Measurements from ENCODE around the gene EXT2. TPM values are rescaled to one million over a fixed set of nuclear protein-coding genes. Genes with fewer than 3 reads are reported as not detected.

The EXT2 gene
- total RNA-seq, 1 experiment from 2014 or later: 42.8 TPM

DNA sequence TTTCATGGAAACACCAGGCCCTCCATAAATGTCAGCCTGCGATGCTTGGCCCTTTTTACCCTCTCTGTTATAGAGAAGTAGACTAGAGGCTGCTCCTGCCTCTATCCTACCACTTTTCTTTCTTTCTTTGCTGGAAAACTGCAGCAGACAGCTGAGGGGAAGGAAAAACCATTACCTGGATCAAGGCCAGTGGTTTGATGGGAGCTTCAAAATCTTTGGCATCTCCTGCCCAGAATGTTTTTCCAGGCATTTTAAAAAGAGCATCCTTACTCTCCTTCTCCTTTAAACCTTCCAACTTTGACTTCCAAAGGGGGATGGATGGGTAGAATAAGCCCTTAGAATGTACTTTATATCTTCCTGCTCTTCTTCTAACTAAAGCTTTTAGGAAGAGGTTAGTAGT, 44.9 kb downstream of the EXT2 start:
- RAD21 ChIA-PET (ENCODE audit: low non-redundant PET in 1 of 2, low total read pairs in 2 of 2, uncharacterized antibody in 2 of 2, unreplicated experiment in 2 of 2): no interaction called here
- Histone ChIP-seq H2AFZ (ENCODE audit: low read depth, low read length, poor library complexity, severe bottlenecking) (no peak overlapping the region), H3K9me3 (ENCODE audit: control insufficient read depth in 1 of 2, insufficient read depth in 1 of 2, low read depth in 1 of 2, low read length in 2 of 2) (no peaks in the 10 kb centered on the region), H3K27ac (ENCODE audit: low read depth, low read length) (no peak overlapping the region), H3K4me1 (ENCODE audit: control insufficient read depth in 1 of 2, insufficient read depth in 2 of 2, low read length in 2 of 2) (peaks cover 9 to 14% of the 10 kb centered on the region in 2 experiments; a peak in 3 of 4 replicates), H3K27me3 (ENCODE audit: insufficient read depth, low read length) (no peaks in the 10 kb centered on the region), H3K36me3 (ENCODE audit: control insufficient read depth in 1 of 2, insufficient read depth in 2 of 2, low read length in 2 of 2) (no peaks in the 10 kb centered on the region; a peak in 1 of 4 replicates), H3K9me2 (ENCODE audit: insufficient read depth) (no peaks in the 10 kb centered on the region), H3K9ac (ENCODE audit: low read length) (no peak overlapping the region), H3K4me2 (ENCODE audit: low read length) (no peak overlapping the region), H4K20me1 (ENCODE audit: insufficient read depth) (no peaks in the 10 kb centered on the region), H3K4me3 (replicated peaks in 1 of 2; ENCODE audit: low read depth in 1 of 2, low read length in 2 of 2) (no peak overlapping the region), H3K79me2 (ENCODE audit: insufficient read depth, low read length) (no peaks in the 10 kb centered on the region)
- DNase-seq (ENCODE audit: low read depth, low spot score) (no peak), ATAC-seq (no peak)
- TF ChIP-seq REST (IDR thresholded peaks at IDR 0.05; ENCODE audit: low read depth) (no peak), SRF (IDR thresholded peaks at IDR 0.05; ENCODE audit: low read depth) (no peak), MAX (IDR thresholded peaks at IDR 0.05) (no peak), POLR2AphosphoS5 (IDR thresholded peaks at IDR 0.05; ENCODE audit: low read depth, low read length) (no peak), JUND (IDR thresholded peaks at IDR 0.05) (no peak)
- BruUV-seq (replicated peaks): no TSS peak
- CTCF ChIA-PET: no interaction called here
- intact Hi-C loops (cut with micrococcal nuclease): loop anchor here (10.0 kb wide), 1 partner anchor 474 kb away; no protein-coding TSS in a partner anchor
- POLR2A ChIA-PET: no interaction called here

DNA sequence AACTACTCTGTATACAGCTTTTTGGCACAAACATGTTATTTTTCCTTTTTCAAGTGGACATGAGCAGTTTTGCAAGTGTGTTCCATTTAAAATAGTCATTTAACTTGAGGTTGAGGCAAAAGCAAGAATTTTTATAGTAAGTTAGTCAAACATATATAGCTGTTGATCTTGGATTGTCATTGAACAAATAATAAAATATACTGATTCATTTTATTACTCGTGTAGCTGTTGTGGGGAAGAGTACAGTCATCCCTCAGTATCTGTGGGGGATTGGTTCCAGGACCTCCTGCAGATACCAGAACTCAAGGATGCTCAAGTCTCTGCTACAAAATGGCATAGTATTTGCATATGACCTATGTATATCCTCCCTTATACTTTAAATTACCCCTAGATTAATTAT, 45.3 kb downstream of the EXT2 start:
- peaks cover 9 to 14% of the 10 kb centered on the region in 2 experiments; a peak in 3 of 4 replicates for H3K4me1 ChIP-seq (ENCODE audit: control insufficient read depth in 1 of 2, insufficient read depth in 2 of 2, low read length in 2 of 2)
- no peak for ATAC-seq
- intact Hi-C loops (cut with micrococcal nuclease): loop anchor here (10.0 kb wide), 1 partner anchor 474 kb away; no protein-coding TSS in a partner anchor
- TF ChIP-seq EZH2phosphoT487 (IDR thresholded peaks at IDR 0.05; ENCODE audit: borderline replicate concordance): no peak
- TF ChIP-seq FOSL1 (IDR thresholded peaks at IDR 0.05; ENCODE audit: low read depth): no peak
- no peak for TF ChIP-seq ZBTB33 (IDR thresholded peaks at IDR 0.05; ENCODE audit: extremely low read depth, insufficient replicate concordance, low read length)
- TF ChIP-seq CEBPB (IDR thresholded peaks at IDR 0.05; ENCODE audit: low read depth): no peak
- TF ChIP-seq TCF7L2 (IDR thresholded peaks at IDR 0.05; ENCODE audit: borderline replicate concordance, extremely low read depth, insufficient read depth, insufficient read length): no peak
- TF ChIP-seq CBX3 (IDR thresholded peaks at IDR 0.05; ENCODE audit: low read depth): no peak
- no peak for TF ChIP-seq POLR2AphosphoS5 (IDR thresholded peaks at IDR 0.05; ENCODE audit: low read depth, low read length)
- no peak for TF ChIP-seq JUND (IDR thresholded peaks at IDR 0.05)
- no peak for TF ChIP-seq ZFX (IDR thresholded peaks at IDR 0.05)
- TF ChIP-seq SRF (IDR thresholded peaks at IDR 0.05; ENCODE audit: low read depth): no peak
- no peak for TF ChIP-seq YY1 (IDR thresholded peaks at IDR 0.05; ENCODE audit: extremely low read depth, insufficient replicate concordance, low read depth, low read length)
- no peak for TF ChIP-seq ELF1 (IDR thresholded peaks at IDR 0.05; ENCODE audit: borderline replicate concordance, low read depth)

More for the DNA sequence above, 45.3 kb downstream of the EXT2 start:
- BruUV-seq (replicated peaks): no TSS peak
- ChIA-PET CTCF (no interaction called here), POLR2A (no interaction called here), RAD21 (ENCODE audit: low non-redundant PET in 1 of 2, low total read pairs in 2 of 2, uncharacterized antibody in 2 of 2, unreplicated experiment in 2 of 2) (no interaction called here)
- no peak for DNase-seq (ENCODE audit: low read depth, low spot score)
- H3K4me3 ChIP-seq (replicated peaks in 1 of 2; ENCODE audit: low read depth in 1 of 2, low read length in 2 of 2): no peak overlapping the region
- no peak overlapping the region for H3K4me2 ChIP-seq (ENCODE audit: low read length)
- H4K20me1 ChIP-seq (ENCODE audit: insufficient read depth): no peaks in the 10 kb centered on the region
- no peaks in the 10 kb centered on the region; a peak in 1 of 4 replicates for H3K36me3 ChIP-seq (ENCODE audit: control insufficient read depth in 1 of 2, insufficient read depth in 2 of 2, low read length in 2 of 2)
- H3K9me2 ChIP-seq (ENCODE audit: insufficient read depth): no peaks in the 10 kb centered on the region
- no peaks in the 10 kb centered on the region for H3K27me3 ChIP-seq (ENCODE audit: insufficient read depth, low read length)
- no peak overlapping the region for H2AFZ ChIP-seq (ENCODE audit: low read depth, low read length, poor library complexity, severe bottlenecking)
- no peaks in the 10 kb centered on the region for H3K9me3 ChIP-seq (ENCODE audit: control insufficient read depth in 1 of 2, insufficient read depth in 1 of 2, low read depth in 1 of 2, low read length in 2 of 2)
- no peak overlapping the region for H3K9ac ChIP-seq (ENCODE audit: low read length)
- no peak overlapping the region for H3K27ac ChIP-seq (ENCODE audit: low read depth, low read length)
- no peaks in the 10 kb centered on the region for H3K79me2 ChIP-seq (ENCODE audit: insufficient read depth, low read length)
